Upper lobe of left lung (tissue), 4 donors: Measurements from ENCODE around the gene CACNA2D4.

Experiments used
- CTCF ChIP-seq, 6 experiments: fragments of 450-650 bp in 4 of 6; fragments of 200-600 bp in 2 of 6; sonication (generic) in 2 of 6; IDR thresholded peaks; one replicate each; pipeline ENCODE4 v1.5.1; 2016 to 2019; ENCODE audit warnings: antibody characterized with exemption in 6 of 6
- EP300 ChIP-seq, 4 donors: sonication (generic); formaldehyde crosslinking; IDR thresholded peaks; one replicate each; pipeline ENCODE4 v1.5.1; 2017; ENCODE audit warnings: antibody characterized with exemption in 4 of 4, control low read depth in 2 of 4
- POLR2A ChIP-seq, 4 donors: fragments of 450-650 bp; IDR thresholded peaks; one replicate each; pipeline ENCODE4 v1.5.1; 2016 to 2017; ENCODE audit warnings: antibody characterized with exemption in 4 of 4, mild to moderate bottlenecking in 2 of 4
- POLR2AphosphoS5 ChIP-seq, 2 donors: sonication (generic); formaldehyde crosslinking; IDR thresholded peaks; one replicate each; pipeline ENCODE4 v1.5.1; 2017; ENCODE audit warnings: antibody characterized with exemption in 2 of 2

- TF ChIP-seq CTCF (IDR thresholded peaks at IDR 0.05) (no peak), EP300 (IDR thresholded peaks at IDR 0.05) (no peak), POLR2A (IDR thresholded peaks at IDR 0.05) (no peak), POLR2AphosphoS5 (IDR thresholded peaks at IDR 0.05) (no peak)
Observed at GRCh38 chr12:1790444-1790843, 128.0 kb downstream of the CACNA2D4 start.
